HL-60 (cell line): Measurements from ENCODE around the gene BEND6.

Experiments used
- DNase-seq, 2 experiments: peaks; one replicate each; pipeline ENCODE4 v3.0.0-alpha.2; 2010 to 2020; ENCODE audit warnings: low read depth in 1 of 2, low spot score in 1 of 2
- H3K27ac ChIP-seq: fragments of 250-450 bp; sonication (Bioruptor Pico); replicated peaks from 2 replicates; pipeline ENCODE4 v1.5.1; 2020; ENCODE audit warnings: mild to moderate bottlenecking, moderate library complexity
- H3K27me3 ChIP-seq: fragments of 250-450 bp; sonication (Bioruptor Pico); 2 replicates; pipeline ENCODE4 v1.5.1; 2021; ENCODE audit warnings: mild to moderate bottlenecking, moderate library complexity; ENCODE audit not compliant: insufficient read depth, poor library complexity, severe bottlenecking
- H3K4me3 ChIP-seq: replicated peaks from 2 replicates; pipeline ENCODE4 v1.5.1; 2011; ENCODE audit warnings: mild to moderate bottlenecking, control low read depth, low read length; ENCODE audit not compliant: insufficient read depth
- GABPA ChIP-seq: IDR thresholded peaks from 2 replicates; pipeline ENCODE4 v1.6.1; 2012; ENCODE audit warnings: low read depth
- POLR2AphosphoS5 ChIP-seq: IDR thresholded peaks from 2 replicates; pipeline ENCODE4 v1.6.1; 2012; ENCODE audit warnings: low read depth
- REST ChIP-seq: IDR thresholded peaks from 2 replicates; pipeline ENCODE4 v1.6.1; 2012; ENCODE audit warnings: low read depth; ENCODE audit not compliant: insufficient replicate concordance
- SPI1 ChIP-seq: IDR thresholded peaks from 2 replicates; pipeline ENCODE4 v1.6.1; 2012; ENCODE audit warnings: low read depth, mild to moderate bottlenecking, borderline replicate concordance
- TF ChIP-seq, protein P1 (sequence below): IDR thresholded peaks from one replicate; pipeline ENCODE4 v1.5.1; 2011; ENCODE audit warnings: low read length, control low read depth, inconsistent platforms; ENCODE audit not compliant: insufficient read depth

BEND6 gene

GRCh38 chr6:56965126-56965525 lies 10.2 kb downstream of the BEND6 start:
- H3K4me3 ChIP-seq: no peak overlapping the region

GRCh38 chr6:56970849-56971248 lies 15.9 kb downstream of the BEND6 start:
- TF ChIP-seq, protein P1, sequence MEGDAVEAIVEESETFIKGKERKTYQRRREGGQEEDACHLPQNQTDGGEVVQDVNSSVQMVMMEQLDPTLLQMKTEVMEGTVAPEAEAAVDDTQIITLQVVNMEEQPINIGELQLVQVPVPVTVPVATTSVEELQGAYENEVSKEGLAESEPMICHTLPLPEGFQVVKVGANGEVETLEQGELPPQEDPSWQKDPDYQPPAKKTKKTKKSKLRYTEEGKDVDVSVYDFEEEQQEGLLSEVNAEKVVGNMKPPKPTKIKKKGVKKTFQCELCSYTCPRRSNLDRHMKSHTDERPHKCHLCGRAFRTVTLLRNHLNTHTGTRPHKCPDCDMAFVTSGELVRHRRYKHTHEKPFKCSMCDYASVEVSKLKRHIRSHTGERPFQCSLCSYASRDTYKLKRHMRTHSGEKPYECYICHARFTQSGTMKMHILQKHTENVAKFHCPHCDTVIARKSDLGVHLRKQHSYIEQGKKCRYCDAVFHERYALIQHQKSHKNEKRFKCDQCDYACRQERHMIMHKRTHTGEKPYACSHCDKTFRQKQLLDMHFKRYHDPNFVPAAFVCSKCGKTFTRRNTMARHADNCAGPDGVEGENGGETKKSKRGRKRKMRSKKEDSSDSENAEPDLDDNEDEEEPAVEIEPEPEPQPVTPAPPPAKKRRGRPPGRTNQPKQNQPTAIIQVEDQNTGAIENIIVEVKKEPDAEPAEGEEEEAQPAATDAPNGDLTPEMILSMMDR: no peak
- TF ChIP-seq GABPA: no peak
- TF ChIP-seq REST: no peak
- no peak for TF ChIP-seq SPI1
- no peak for TF ChIP-seq POLR2AphosphoS5
- Histone ChIP-seq H3K27ac (no peak overlapping the region), H3K4me3 (no peak overlapping the region), H3K27me3 (no peaks in the 10 kb centered on the region)
- no peak for DNase-seq

More at GRCh38 chr6:56965126-56965525, 10.2 kb downstream of the BEND6 start:
- no peak overlapping the region for H3K27ac ChIP-seq
- TF ChIP-seq REST: no peak
- TF ChIP-seq, protein P1: no peak
- TF ChIP-seq POLR2AphosphoS5: no peak
- no peak for TF ChIP-seq GABPA
- no peak for TF ChIP-seq SPI1
- H3K27me3 ChIP-seq: no peaks in the 10 kb centered on the region
- no peak for DNase-seq

DNA sequence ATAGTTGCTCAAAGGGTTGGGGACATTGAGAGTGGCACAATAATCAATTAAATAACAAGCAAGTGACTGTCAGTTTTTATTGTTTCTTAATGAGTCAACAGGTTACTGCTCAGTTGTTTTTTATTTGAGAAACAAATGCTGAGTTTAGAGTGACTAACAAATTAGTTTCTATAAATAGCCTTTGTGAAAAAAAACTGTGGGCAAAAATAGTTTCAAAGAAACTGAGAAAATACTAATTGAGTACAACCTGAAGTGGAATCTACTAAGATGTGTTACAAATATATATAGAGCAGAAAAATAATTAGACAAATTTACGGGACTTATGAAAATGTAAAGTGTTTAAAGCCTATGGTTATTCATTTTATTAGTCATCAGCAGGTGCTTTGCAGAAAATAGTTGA lies 22.3 kb downstream of the BEND6 start:
- H3K27me3 ChIP-seq: no peaks in the 10 kb centered on the region
- TF ChIP-seq, protein P1: no peak
- TF ChIP-seq REST: no peak
- no peak for TF ChIP-seq SPI1
- TF ChIP-seq POLR2AphosphoS5: no peak
- TF ChIP-seq GABPA: no peak
- no peak for DNase-seq
- H3K27ac ChIP-seq: no peak overlapping the region
- no peak overlapping the region for H3K4me3 ChIP-seq
